CD4-positive, alpha-beta memory T cell (primary cell): ENCODE data around the gene INTS15. TPM values are rescaled to one million over a fixed set of nuclear protein-coding genes. Genes with fewer than 3 reads are reported as not detected.

Experiments
- CTCF ChIA-PET: fragments of 350-600 bp; sonication (Branson Sonifier 250); formaldehyde crosslinking; loops from one replicate; lab custom pipeline; 2021; ENCODE audit warnings: inconsistent platforms; ENCODE audit not compliant: partially characterized antibody; lab: Charles Lee
- POLR2A ChIA-PET: fragments of 350-600 bp; sonication (Branson Sonifier 250); formaldehyde crosslinking; loops from one replicate; lab custom pipeline; 2021; ENCODE audit not compliant: partially characterized antibody; lab: Charles Lee
- DNase-seq, 5 donors: peaks; one replicate each; pipeline versions ENCODE4 v3.0.0 to v3.0.0-alpha.2; 2020 to 2022; ENCODE audit warnings: mixed read lengths in 1 of 5
- H3K27ac ChIP-seq: one replicate; pipeline ENCODE4 v1.7.0; 2013; ENCODE audit warnings: low read depth, low read length
- H3K27me3 ChIP-seq: 2 replicates; pipeline ENCODE4 v1.7.0; 2013; ENCODE audit warnings: mild to moderate bottlenecking, low read length, moderate library complexity; ENCODE audit not compliant: insufficient read depth
- H3K36me3 ChIP-seq: 2 replicates; pipeline ENCODE4 v1.7.0; 2013; ENCODE audit warnings: mild to moderate bottlenecking, low read length, moderate library complexity; ENCODE audit not compliant: insufficient read depth
- H3K4me1 ChIP-seq: 2 replicates; pipeline ENCODE4 v1.7.0; 2013; ENCODE audit warnings: mild to moderate bottlenecking, low read length, moderate library complexity; ENCODE audit not compliant: insufficient read depth
- H3K4me3 ChIP-seq, 2 donors: one replicate each; pipeline ENCODE4 v1.7.0; 2013; ENCODE audit warnings: low read length in 2 of 2, mild to moderate bottlenecking in 1 of 2
- H3K9me3 ChIP-seq, 2 donors: one replicate each; pipeline ENCODE4 v1.7.0; 2013; ENCODE audit warnings: low read length in 2 of 2, control low read depth in 1 of 2; ENCODE audit not compliant: control insufficient read depth in 1 of 2
- H3K27ac Mint-ChIP-seq, 7 donors: one replicate each; pipeline ENCODE4 v1.8.0; 2020 to 2021; ENCODE audit warnings: mixed read lengths in 7 of 7, mild to moderate bottlenecking in 6 of 7, inconsistent platforms in 3 of 7, moderate library complexity in 3 of 7
- H3K27me3 Mint-ChIP-seq, 2 donors: one replicate each; pipeline ENCODE4 v1.8.0; 2020 to 2021; ENCODE audit warnings: mixed read lengths in 2 of 2
- H3K36me3 Mint-ChIP-seq, 2 donors: one replicate each; pipeline ENCODE4 v1.8.0; 2020 to 2021; ENCODE audit warnings: mixed read lengths in 2 of 2, inconsistent platforms in 1 of 2, mild to moderate bottlenecking in 1 of 2
- H3K4me1 Mint-ChIP-seq, 4 donors: one replicate each; pipeline ENCODE4 v1.8.0; 2020 to 2021; ENCODE audit warnings: mixed read lengths in 4 of 4, mild to moderate bottlenecking in 1 of 4
- H3K4me3 Mint-ChIP-seq, 8 donors: one replicate each; pipeline ENCODE4 v1.8.0; 2020 to 2021; ENCODE audit warnings: mixed read lengths in 8 of 8, mild to moderate bottlenecking in 7 of 8, moderate library complexity in 6 of 8, inconsistent platforms in 3 of 8
- H3K9me3 Mint-ChIP-seq, 8 donors: one replicate each; pipeline ENCODE4 v1.8.0; 2020 to 2021; ENCODE audit warnings: mixed read lengths in 8 of 8, mild to moderate bottlenecking in 5 of 8, inconsistent platforms in 3 of 8, moderate library complexity in 1 of 8
- intact Hi-C: fragments of 100-400 bp; cut with micrococcal nuclease; formaldehyde crosslinking; loops from one replicate; pipeline ENCODE4 v1.15.1; 2023
- polyA plus RNA-seq, 2 donors: library from polyadenylated mRNA; unstranded; fragments of 300-500 nt; fragmentation: Illumina TruSeq; gene quantifications; one replicate each; pipeline ENCODE4 v1.2.3, GENCODE V29; 2021
- total RNA-seq, 2 experiments: library from RNA; stranded (reverse); gene quantifications; one replicate each; pipeline ENCODE4 v1.2.3, GENCODE V29; 2021

Gene INTS15
- total and polyA plus RNA-seq, 4 experiments from 2014 or later, result 25.4 to 62.1 (median 47.0) TPM

DNA sequence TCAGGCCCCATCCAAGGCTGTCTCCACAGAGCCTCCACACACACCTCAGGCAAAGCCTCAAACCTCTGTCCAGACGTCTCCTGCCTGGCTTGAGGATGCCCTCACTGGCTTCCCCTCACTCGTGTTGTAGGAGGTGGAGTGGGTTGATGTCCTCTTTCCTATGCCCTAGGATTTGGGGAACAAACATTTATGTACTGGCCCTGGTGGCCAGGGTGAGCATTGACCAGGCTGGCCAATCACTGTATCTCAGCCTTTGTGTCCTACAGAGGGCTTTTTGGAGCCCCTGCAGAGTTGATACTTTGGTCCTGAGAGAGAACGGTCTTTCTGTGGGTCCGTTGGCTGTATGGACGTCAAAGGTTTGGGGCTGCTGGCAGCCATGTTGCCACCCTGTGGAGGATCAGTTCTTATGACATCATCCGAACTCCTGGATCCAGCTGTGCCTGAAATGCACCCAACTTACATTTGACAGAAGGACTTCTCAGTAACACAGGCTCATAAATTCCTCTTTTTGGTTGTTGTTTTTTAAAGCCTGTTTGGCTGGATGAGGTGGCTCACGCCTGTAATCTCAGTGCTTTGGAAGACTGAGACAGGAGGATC is 36.3 kb upstream of the INTS15 start:
- H3K36me3 Mint-ChIP-seq, result no peaks in the 10 kb centered on the region
- CTCF ChIA-PET, result interaction anchor here (1.8 kb wide), 1 partner anchor 18 kb away, joined by 4 read pairs; no protein-coding TSS in a partner anchor
- intact Hi-C loops, result no loop called here
- H3K9me3 Mint-ChIP-seq, result peaks cover 0 to 2% (median 0%) of the 10 kb centered on the region in 8 donors
- no peak for DNase-seq
- no peak overlapping the region for H3K27ac Mint-ChIP-seq
- no peaks in the 10 kb centered on the region for H3K9me3 ChIP-seq
- peaks cover 2 to 4% (median 3%) of the 10 kb centered on the region in 4 donors for H3K4me1 Mint-ChIP-seq
- H3K4me3 ChIP-seq, result no peak overlapping the region
- no peaks in the 10 kb centered on the region for H3K27me3 Mint-ChIP-seq
- POLR2A ChIA-PET, result interaction anchor here (0.9 kb wide), 1 partner anchor 24 kb away, joined by 3 read pairs; the partner anchor contains the start of gene ZDHHC4
- H3K4me3 Mint-ChIP-seq, result no peak overlapping the region
- peaks cover 7% of the 10 kb centered on the region for H3K4me1 ChIP-seq
- H3K36me3 ChIP-seq, result no peaks in the 10 kb centered on the region
- no peak overlapping the region for H3K27ac ChIP-seq
- H3K27me3 ChIP-seq, result no peaks in the 10 kb centered on the region

- ChIA-PET CTCF (interaction anchor here (1.2 to 1.8 kb wide), 3 partner anchors 16 to 39 kb away, joined by 3 to 4 read pairs (median 4); no protein-coding TSS in a partner anchor), POLR2A (no interaction called here)
- Mint-ChIP-seq H3K27ac (peak overlapping the region in 6 of 7 donors; percentile 8 to 90 (median 72)), H3K9me3 (peaks cover 0 to 2% (median 0%) of the 10 kb centered on the region in 8 donors), H3K4me1 (peaks cover 2 to 4% (median 3%) of the 10 kb centered on the region in 4 donors), H3K27me3 (peaks cover 0 to 3% of the 10 kb centered on the region in 2 donors), H3K4me3 (peak overlapping the region; percentile 25 to 57 (median 51)), H3K36me3 (no peaks in the 10 kb centered on the region)
- H3K9me3 ChIP-seq, result no peaks in the 10 kb centered on the region
- no peak overlapping the region for H3K27ac ChIP-seq
- H3K27me3 ChIP-seq, result no peaks in the 10 kb centered on the region
- H3K36me3 ChIP-seq, result no peaks in the 10 kb centered on the region
- intact Hi-C loops, result no loop called here
- no peak overlapping the region for H3K4me3 ChIP-seq
- H3K4me1 ChIP-seq, result peaks cover 7% of the 10 kb centered on the region
- DNase-seq, result peak in 1 of 5 donors; percentile 19
Observed at GRCh38 chr7:6554848-6555247, 35.0 kb upstream of the INTS15 start.

DNA sequence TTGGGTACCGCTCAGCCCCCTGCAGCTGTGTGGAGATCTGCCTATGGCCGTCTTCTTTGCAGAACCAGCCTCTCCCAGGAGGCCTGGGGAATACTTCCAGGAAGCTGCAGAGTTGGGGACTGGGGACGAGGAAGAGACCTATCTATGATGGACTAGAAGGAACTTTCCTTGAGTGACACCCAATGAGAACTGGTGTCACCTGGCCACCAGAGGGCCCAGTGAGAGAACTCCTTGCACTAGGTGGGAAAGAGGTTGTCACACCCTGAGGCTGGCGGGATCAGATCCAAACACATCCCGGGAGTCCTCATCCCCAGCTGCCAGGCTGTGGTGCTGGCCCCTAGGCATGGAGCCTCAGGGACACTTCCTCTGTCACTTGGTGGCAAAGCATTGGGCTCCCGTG is 33.6 kb upstream of the INTS15 start:
- no peak for DNase-seq
- intact Hi-C loops, result no loop called here
- H3K4me1 ChIP-seq, result peaks cover 7% of the 10 kb centered on the region
- peaks cover 0 to 3% of the 10 kb centered on the region in 2 donors for H3K27me3 Mint-ChIP-seq
- H3K27ac ChIP-seq, result no peak overlapping the region
- POLR2A ChIA-PET, result no interaction called here
- CTCF ChIA-PET, result no interaction called here
- H3K4me3 ChIP-seq, result no peak overlapping the region
- H3K36me3 Mint-ChIP-seq, result no peaks in the 10 kb centered on the region
- peaks cover 2 to 4% (median 3%) of the 10 kb centered on the region in 4 donors for H3K4me1 Mint-ChIP-seq
- no peak overlapping the region for H3K4me3 Mint-ChIP-seq
- no peaks in the 10 kb centered on the region for H3K27me3 ChIP-seq
- no peak overlapping the region for H3K27ac Mint-ChIP-seq
- H3K9me3 ChIP-seq, result no peaks in the 10 kb centered on the region
- peaks cover 0 to 2% (median 0%) of the 10 kb centered on the region in 8 donors for H3K9me3 Mint-ChIP-seq
- no peaks in the 10 kb centered on the region for H3K36me3 ChIP-seq

- no peaks in the 10 kb centered on the region for H3K36me3 Mint-ChIP-seq
- H3K27me3 Mint-ChIP-seq, result peaks cover 0 to 3% of the 10 kb centered on the region in 2 donors
- peaks cover 0 to 2% (median 0%) of the 10 kb centered on the region in 8 donors for H3K9me3 Mint-ChIP-seq
- peaks cover 2 to 4% (median 3%) of the 10 kb centered on the region in 4 donors for H3K4me1 Mint-ChIP-seq
- H3K27me3 ChIP-seq, result no peaks in the 10 kb centered on the region
- H3K4me3 ChIP-seq, result no peak overlapping the region
- ChIA-PET CTCF (interaction anchor here (1.4 to 3.2 kb wide), 3 partner anchors 16 to 43 kb away, joined by 10 to 21 read pairs (median 11); partner anchors contain the start of gene ZDHHC4), POLR2A (interaction anchor here (0.7 kb wide), 1 partner anchor 1369 kb away, joined by 3 read pairs; no protein-coding TSS in a partner anchor)
- intact Hi-C loops, result loop anchor here (2.0 kb wide), 1 partner anchor 42 kb away; no protein-coding TSS in a partner anchor
- H3K9me3 ChIP-seq, result no peaks in the 10 kb centered on the region
- peaks cover 7% of the 10 kb centered on the region for H3K4me1 ChIP-seq
- no peaks in the 10 kb centered on the region for H3K36me3 ChIP-seq
- H3K4me3 Mint-ChIP-seq, result no peak overlapping the region
- no peak overlapping the region for H3K27ac ChIP-seq
- DNase-seq, result no peak
- peak overlapping the region in 1 of 7 donors; percentile 26 for H3K27ac Mint-ChIP-seq
Observed at GRCh38 chr7:6558837-6559236, 31.0 kb upstream of the INTS15 start.

GRCh38 chr7:6559896-6560295 is 29.9 kb upstream of the INTS15 start:
- CTCF ChIA-PET, result interaction anchor here (2.3 to 3.2 kb wide), 2 partner anchors 15 to 44 kb away, joined by 11 to 21 read pairs; no protein-coding TSS in a partner anchor
- no peaks in the 10 kb centered on the region for H3K27me3 ChIP-seq
- POLR2A ChIA-PET, result interaction anchor here (0.6 kb wide), 1 partner anchor 16 kb away, joined by 4 read pairs; no protein-coding TSS in a partner anchor

GRCh38 chr7:6562106-6562505 is 27.7 kb upstream of the INTS15 start:
- H3K27ac Mint-ChIP-seq, result no peak overlapping the region

More at GRCh38 chr7:6559896-6560295, 29.9 kb upstream of the INTS15 start:
- H3K4me1 Mint-ChIP-seq, result peaks cover 2 to 3% (median 2%) of the 10 kb centered on the region in 4 donors
- no peaks in the 10 kb centered on the region for H3K36me3 ChIP-seq
- H3K4me1 ChIP-seq, result peaks cover 3% of the 10 kb centered on the region
- intact Hi-C loops, result loop anchor here (2.0 kb wide), 1 partner anchor 43 kb away; no protein-coding TSS in a partner anchor
- H3K27ac ChIP-seq, result no peak overlapping the region
- no peak for DNase-seq
- no peak overlapping the region for H3K4me3 Mint-ChIP-seq
- H3K27me3 Mint-ChIP-seq, result peaks cover 0 to 3% of the 10 kb centered on the region in 2 donors
- no peaks in the 10 kb centered on the region for H3K9me3 ChIP-seq
- H3K4me3 ChIP-seq, result no peak overlapping the region
- peaks cover 0 to 2% (median 0%) of the 10 kb centered on the region in 8 donors for H3K9me3 Mint-ChIP-seq
- H3K27ac Mint-ChIP-seq, result no peak overlapping the region
- H3K36me3 Mint-ChIP-seq, result no peaks in the 10 kb centered on the region

More at GRCh38 chr7:6562106-6562505, 27.7 kb upstream of the INTS15 start:
- Histone ChIP-seq H3K36me3 (no peaks in the 10 kb centered on the region), H3K27me3 (no peaks in the 10 kb centered on the region), H3K27ac (no peak overlapping the region), H3K4me3 (no peak overlapping the region), H3K9me3 (no peaks in the 10 kb centered on the region), H3K4me1 (no peaks in the 10 kb centered on the region)
- intact Hi-C loops, result no loop called here
- H3K4me1 Mint-ChIP-seq, result no peaks in the 10 kb centered on the region
- ChIA-PET POLR2A (no interaction called here), CTCF (interaction anchor here (0.8 kb wide), 1 partner anchor 29 kb away, joined by 3 read pairs; no protein-coding TSS in a partner anchor)
- H3K36me3 Mint-ChIP-seq, result no peaks in the 10 kb centered on the region
- no peaks in the 10 kb centered on the region for H3K9me3 Mint-ChIP-seq
- H3K4me3 Mint-ChIP-seq, result no peak overlapping the region
- H3K27me3 Mint-ChIP-seq, result peaks cover 0 to 3% of the 10 kb centered on the region in 2 donors
- no peak for DNase-seq
